ENCODE data around the gene RALGPS1.

DNA sequence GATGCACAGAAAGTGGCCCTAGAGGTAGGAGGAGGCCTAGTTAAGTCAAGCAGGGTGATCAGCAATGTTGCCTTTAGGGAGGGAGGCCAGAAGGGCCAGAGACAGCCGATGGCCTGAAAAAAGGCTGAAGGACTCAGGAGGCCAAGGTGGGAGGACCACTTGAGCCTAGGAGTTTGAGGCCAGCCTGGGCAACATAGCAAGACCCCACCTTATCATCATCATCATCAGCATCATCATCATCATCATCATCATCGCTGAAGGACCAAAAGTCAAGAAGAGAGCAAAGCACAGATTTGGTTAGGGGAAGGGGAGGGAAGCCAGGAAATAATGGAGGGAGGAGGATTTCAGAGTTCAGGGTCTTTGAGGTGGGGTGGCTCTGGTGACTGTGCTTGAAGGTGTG, 74.3 kb downstream of the RALGPS1 start:
- no peak for TF ChIP-seq EZH2 (IDR thresholded peaks at IDR 0.05; ENCODE audit: low read length, missing control alignments)
- TF ChIP-seq, protein P1, sequence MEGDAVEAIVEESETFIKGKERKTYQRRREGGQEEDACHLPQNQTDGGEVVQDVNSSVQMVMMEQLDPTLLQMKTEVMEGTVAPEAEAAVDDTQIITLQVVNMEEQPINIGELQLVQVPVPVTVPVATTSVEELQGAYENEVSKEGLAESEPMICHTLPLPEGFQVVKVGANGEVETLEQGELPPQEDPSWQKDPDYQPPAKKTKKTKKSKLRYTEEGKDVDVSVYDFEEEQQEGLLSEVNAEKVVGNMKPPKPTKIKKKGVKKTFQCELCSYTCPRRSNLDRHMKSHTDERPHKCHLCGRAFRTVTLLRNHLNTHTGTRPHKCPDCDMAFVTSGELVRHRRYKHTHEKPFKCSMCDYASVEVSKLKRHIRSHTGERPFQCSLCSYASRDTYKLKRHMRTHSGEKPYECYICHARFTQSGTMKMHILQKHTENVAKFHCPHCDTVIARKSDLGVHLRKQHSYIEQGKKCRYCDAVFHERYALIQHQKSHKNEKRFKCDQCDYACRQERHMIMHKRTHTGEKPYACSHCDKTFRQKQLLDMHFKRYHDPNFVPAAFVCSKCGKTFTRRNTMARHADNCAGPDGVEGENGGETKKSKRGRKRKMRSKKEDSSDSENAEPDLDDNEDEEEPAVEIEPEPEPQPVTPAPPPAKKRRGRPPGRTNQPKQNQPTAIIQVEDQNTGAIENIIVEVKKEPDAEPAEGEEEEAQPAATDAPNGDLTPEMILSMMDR (conservative IDR thresholded peaks at IDR 0.05 in 1 of 2, IDR thresholded peaks at IDR 0.05 in 1 of 2; ENCODE audit: low read depth in 1 of 2, low read length in 2 of 2): no peak

Data from fibroblast of lung (primary cell).